Renal cortical epithelial cell (primary cell): ENCODE results near the gene NODAL. TPM values are rescaled to one million over a fixed set of nuclear protein-coding genes. Genes with fewer than 3 reads are reported as not detected.
A peak's percentile ranks its signal among the peaks of the same experiment; 100 is the strongest.

Source experiments
- DNase-seq: peaks from one replicate; pipeline ENCODE4 v3.0.0-alpha.2; 2011; ENCODE audit warnings: low read depth
- total RNA-seq: library from RNA; depleted of rRNA; stranded (reverse); fragments of >200 nt; gene quantifications from 2 replicates; pipeline ENCODE4 v1.2.3, GENCODE V29; 2014

The NODAL gene
- total RNA-seq, 1 donor from 2014 or later: not detected

DNA sequence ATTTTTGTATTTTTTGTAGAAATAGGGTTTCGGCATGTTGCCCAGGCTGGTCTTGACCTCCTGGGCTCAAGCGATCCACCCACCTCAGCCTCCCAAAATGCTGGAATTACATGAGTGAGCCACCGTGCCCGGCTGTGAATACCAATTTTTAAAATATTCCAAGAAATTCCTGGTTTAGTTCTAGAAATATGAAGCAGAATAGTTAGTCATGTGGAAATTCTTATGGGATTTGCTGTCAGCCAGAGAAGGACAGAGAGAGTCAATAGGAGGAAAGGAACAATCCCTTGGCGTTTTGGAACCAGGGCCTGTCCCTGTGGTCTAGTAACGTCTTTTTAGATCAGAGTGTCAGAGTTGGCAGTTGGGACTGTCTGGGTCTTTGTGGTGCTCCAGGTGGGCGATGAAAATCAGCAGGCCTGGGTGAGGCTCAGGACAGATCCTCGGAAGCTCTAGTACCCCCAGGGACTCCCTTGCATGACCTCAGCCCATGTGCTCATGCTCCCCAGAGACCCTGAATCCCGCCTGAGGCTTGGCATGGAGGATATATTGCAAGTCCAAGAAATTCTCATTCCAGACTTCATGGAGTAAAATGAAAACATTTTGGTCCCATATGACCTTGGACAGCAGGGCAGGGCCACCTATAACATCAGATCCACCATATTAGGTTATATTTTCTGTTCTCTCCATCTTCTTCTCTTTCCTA, 7.8 kb downstream of the NODAL start:
- DNase-seq: no peak

DNA sequence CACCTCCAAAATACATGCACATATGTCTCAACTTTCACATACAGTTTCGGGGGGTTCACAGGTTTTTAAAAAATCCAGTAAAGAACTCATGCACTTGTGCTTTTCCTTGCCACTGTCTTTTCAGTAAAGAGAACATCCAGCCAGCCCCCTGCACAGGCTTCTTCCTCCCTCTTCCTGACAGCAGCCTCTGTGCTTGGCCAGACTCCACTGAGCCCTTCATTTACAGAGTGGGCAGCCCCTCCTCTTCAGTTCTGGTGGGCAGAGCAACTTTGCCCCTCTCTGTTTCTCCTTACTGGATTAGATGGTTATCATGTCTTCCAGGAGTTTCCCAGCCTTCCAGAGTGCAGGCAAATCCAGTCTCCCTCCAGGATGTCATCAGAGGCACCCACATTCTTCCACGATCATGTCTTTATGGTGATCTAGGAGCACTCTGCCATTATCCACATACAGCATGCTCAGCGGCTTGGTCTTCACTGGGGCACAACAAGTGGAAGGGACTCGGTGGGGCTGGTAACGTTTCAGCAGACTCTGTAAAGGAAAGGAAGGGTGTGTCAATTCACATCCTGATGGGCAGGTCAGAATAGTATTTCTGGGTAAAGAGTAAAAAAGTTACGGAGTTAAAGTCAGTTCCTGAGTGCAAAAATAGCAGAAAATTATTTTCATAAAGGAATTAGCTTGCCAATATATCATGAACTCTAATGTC, 8.8 kb downstream of the NODAL start:
- no peak for DNase-seq

DNA sequence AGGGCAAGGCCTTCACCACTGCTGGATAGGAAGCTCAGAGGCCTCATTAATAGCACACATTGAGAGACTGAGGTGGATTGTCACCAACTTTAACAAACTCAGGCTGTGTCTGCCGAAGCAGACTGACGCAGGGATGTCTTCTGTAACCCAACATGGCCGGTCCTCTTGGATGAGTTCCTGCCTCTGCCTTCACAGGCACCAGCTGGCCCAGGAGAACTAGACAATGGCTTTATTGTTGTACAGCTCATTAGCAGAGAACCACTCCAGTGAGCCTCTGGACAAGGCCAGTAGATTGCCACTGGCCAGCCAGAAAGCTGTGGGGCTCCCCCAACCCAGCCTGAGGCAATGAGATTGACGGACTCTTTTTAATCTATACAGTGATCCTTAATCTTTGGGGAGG, 9.4 kb downstream of the NODAL start:
- no peak for DNase-seq

DNA sequence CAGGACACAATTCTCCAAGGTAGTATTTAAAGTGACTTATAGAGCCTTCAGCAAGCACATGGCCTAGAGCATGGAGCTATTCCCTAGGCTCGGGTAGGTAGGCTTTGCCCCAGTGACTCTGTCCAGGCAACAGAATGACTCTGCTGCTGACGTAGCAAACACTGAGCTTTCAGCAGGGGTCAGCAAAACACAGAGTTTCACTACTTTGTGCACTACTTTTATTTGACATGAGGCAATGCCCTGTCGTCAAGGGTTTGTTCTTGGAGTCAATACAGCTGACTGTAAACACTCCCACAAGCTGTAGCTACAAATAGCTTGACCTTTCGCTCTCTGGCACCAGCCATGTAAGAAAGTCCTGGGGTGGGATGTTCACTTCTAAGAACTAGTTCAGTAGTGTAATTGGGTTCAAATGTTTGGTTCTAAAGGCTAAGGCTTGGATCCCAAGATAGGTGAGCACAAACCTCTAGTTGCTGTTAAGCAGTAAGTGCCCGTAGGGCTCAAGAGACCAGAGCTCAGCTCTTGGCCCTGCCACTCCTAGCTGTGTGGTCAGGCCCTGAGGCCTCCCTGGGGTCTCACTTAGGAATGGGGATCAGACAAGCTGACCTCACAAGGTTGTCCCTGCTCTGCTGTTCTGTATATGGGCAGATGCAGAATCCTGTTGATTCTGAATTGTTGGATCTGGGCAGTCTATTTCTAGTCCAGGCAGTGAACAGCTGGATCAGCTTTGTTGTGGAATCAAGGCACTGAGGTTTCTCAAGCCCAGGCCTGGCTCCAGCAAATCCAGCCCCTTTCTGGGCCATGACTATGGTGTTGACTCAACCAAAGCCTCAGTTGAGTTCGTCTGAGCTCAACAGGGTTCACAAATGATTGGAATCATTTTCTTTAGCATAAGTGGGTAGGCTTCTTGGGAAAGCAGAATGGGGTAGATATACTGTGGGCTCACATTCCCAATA, 10.7 kb downstream of the NODAL start:
- peak; percentile 62 for DNase-seq

DNA sequence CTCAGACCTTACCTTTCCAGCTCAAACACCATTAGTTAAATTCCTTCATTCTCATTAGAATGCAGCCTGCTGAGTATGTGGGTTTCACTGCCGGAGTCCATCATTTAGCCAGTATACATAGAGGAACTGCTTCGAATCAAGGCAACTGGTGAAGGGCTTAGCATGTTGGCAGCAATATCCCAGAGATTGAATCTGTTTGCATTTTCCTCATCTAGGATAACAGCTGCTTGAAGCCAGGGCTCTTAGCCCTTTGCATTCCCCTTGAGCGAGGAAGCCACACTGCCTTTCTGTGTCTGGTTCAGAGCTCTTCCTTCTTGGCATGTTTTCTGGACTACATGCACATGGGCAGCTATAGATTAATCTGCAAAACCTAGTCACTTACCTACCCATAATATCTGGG, 14.7 kb downstream of the NODAL start:
- no peak for DNase-seq

DNA sequence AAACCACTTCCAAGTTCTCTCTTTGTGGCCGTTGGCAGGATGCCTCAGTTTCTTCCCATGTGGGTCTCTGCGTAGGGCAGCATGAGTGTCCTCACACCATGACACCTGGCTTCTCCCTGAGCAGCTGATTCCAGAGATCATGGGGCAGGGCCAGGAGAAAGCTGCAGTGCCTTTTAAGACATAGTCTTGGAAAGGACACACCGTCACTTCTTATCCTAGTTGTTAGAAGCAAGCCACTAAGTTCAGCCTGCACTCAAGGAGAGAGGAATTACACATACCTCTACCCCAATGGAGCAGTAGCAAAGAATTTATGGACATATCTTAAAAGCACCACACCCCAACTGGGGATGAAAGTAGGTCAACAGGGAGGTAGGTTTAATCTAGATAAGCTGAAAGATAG, 16.4 kb downstream of the NODAL start:
- DNase-seq: no peak

DNA sequence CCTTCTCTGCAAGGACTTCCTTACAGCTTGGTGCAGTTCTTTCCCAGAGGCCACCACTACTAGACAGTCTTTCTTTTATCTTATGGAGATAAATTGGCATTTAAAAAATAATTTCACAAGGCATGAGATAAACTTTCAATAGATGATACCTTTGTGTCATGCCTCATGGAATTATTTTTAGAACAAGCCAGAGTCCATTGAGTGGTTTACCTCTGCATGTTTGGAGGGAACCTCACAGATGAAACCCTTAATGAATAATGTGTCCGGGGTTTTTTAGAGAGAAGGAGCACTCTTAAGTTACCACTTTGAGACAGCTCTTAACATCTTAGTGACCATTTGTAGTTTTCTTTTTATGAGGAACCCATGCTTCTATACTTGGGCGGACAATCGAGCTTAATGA, 17.2 kb downstream of the NODAL start:
- no peak for DNase-seq

DNA sequence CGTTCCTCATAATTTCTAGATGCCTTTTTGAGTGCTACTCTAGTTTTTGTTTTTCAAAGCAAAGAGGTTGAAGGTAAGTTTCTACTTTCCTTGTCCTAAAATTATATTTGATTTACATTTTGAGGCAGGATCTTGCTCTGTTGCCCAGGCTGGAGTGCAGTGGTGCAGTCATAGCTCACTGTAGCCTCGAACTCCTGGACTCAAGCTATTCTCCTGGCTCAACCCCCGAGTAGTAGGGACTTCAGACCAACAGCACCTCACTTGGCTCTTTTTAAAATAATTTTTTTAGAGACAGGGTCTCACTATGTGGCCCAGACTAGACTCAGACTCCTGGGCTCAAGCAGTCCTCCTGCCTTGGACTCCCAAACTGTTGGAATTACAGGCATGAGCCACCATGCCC, 22.8 kb downstream of the NODAL start:
- DNase-seq: no peak

DNA sequence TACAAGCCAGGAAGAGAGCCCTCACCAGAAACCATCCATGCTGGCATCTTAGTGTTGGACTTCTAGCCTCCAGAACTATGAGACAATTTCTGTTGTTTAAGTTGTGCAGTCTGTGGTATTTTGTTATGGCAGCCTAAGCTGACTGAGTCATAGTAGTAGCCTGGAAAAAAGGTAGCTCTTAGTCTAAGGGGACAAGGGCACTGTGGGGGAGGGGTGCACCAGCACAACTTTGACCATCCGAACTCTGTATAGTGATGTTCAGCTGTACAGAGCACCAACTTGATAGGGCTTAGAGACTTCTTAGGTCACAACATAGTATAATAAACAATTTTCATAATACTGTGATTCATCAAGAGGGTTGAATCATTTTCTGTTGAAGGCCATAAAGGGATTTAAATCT, 23.3 kb downstream of the NODAL start:
- DNase-seq: peak; percentile 51

DNA sequence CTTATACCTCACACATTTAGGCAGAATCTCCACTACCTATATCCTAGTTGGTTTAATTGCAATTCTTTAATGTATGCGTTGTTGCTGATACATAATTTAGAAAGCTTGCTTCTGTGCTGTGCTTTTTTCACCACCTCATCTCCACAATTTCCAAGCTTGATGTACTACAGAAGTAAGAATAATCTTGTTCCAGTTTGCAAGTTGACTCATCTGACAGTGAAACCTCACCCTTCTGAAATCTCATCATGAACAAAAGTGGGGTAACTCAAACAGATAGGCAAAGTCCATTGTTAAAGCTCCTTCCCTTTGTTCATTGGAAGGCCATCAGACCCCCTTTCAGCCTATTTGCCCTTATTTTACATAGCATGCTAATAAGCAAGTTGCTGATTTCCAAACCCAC, 23.9 kb downstream of the NODAL start:
- no peak for DNase-seq

DNA sequence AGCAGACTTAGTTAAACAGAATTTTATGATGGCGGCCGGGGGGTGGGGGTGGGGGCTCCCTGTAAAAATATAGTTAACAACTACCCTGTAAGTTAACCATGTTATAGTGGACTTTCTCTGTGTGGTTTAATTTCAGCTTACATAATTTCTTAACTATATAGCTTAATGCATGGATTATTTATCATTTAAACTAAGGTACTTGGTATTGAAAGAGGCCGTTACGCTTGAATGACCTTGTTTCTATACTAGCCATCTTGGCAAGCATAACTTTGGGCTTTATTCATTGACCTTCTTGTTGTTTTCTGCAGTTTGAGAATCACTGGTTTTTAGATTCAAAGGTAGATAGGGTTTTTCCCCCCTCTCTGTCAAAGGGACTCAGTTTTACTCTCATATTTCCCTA, 29.1 kb downstream of the NODAL start:
- no peak for DNase-seq

DNA sequence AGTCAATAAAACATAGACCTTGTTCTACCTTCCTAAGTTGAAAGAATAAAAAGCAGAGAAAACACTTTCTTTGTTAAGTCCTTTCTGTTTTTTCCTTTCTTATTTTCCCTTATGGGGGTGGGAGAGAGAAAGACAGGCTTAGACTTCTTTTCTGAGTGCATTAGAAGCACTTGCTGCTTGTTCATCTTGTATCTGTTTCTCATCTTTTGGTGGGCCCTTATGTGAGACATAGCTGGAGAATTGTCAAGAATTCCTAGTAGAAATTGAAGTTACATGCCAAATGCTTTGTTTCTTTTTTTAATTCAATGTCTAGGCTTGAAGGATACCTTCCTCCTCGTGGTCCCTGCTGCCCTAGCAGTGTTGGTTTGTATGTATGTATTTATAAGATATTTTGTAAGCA, 30.9 kb downstream of the NODAL start:
- no peak for DNase-seq

DNA sequence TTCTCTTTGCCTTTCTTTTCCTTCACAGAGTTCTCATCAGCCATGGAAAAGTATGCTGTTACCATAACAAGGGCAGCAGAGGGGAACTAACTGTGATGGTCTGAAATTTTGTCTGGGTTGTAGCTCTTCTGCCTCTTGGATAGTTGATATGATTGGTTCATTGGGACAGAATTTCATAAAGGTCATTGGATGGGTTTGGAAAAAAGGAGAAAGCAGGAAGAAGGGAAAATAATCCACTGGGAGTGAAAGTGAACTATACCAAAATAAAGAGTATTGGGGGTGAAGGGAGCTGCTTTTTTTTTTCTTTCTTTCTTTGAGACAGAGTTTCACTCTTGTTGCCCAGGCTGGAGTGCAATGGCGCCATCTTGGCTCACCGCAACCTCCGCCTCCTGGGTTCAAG, 31.7 kb downstream of the NODAL start:
- no peak for DNase-seq

DNA sequence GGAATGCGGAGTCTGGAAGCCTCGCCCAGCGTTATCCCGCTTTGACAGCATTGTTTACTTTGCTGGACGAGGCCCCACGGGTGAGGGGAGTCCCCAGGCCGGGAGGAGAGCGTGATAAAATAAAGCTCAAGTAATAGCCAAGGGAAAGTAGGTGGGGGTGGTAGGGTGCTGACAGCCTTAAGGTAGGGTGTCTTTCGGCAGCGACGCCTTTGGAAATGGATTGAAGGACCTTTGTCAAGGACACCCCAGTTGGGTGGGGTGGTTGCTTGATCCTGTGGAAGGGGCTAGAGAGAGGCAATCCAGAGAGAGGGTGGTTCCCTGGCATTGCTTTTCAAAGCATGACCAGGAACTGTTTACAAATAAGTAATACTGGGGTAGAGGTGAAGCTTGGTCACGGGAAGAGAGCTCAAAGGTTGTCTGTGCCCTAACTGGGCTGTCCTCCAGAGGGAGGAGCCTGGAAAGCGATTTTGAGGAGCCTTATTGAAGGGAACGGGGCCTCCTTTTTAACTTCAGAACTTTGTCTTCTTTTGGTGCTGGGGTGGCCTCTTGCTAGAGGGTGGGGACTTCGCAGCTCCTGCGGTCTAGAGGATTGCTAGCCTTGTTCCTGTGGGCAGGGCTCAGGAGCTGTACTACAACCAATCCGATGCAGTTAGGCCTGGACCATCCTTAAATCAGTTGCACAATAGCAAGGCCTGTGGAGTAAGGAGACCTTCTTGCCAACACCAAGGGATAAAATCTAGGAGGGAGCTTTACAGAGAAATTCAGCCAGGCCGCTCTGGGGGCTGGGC, 36.2 kb downstream of the NODAL start:
- DNase-seq: peak; percentile 94

DNA sequence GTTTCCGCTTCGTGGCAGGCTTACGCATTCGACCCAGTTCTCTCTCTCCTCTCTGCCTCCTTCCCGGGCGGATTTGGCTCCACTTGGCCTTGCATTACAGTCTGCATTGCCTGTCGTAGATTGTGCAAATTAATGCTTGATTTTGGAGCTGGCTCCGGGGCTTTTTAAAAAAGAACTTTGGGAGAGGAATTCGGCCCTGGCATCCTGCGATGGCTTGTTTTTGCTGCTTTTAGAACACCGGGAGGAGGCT, 36.8 kb downstream of the NODAL start:
- DNase-seq: peak; percentile 14

DNA sequence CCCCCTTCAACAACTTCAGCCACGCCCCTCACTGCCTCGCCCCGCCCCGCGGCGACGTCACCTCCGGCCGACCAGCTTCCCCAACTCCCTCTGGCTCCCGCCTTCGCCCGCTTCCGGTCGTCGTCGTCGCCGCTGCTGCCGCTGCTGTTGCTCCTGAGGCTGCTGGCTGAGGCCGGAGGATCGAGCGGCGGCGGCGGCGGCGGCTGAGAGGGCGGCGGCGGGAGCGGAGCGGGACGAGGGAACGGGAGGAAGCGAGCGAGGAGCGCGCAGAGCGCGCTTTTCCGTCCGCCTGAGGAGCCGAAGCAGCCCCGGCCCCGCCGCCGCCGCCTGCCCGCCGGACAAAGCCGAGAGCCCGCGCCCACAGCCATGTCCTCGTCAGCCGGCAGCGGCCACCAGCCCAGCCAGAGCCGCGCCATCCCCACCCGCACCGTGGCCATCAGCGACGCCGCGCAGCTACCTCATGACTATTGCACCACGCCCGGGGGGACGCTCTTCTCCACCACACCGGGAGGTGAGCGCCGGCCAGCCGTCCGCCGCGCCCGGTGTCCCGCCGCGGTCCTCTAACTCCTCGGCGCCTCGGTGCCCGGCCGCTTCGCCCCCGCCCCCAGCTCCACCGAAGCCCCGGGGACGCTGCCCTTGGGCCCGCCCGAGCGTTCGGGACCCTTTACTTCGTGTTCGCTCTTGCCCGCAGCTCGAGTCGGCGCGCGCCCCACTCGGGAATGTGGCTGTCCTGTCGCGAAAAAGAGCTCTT, 37.3 kb downstream of the NODAL start, which contains the start of gene EIF4EBP2:
EIF4EBP2 (plus strand) TSS at position 110 of the 751 bp plus-strand sequence; CDS start at position 367, 257 bp downstream.
- DNase-seq: peak; percentile 84

DNA sequence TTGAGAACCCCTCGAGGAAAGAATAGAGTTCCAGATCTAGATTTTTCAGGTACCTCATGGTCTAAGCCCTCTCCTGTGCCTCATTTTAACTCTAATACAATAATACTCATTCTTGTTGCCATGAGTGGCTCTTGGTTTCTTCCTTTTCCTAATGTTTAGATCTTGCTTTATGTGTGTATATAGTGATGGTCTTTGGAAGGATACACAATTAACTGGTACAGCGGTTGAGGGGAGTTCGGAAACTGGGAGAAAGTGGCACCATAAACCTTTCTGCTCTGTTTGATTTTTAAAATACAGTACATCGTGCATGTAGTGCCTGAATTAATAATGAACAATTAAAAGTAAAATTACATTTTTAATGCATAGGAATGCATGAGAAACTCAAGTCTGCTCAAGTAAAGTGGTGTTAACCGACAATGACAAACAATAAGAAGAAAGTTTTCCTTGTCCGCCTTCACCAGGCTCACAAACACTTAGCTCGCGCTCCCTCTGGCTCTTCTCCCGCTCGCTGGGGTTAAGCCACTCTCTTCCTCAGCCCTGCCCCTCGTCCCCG, 37.9 kb downstream of the NODAL start:
- DNase-seq: no peak

DNA sequence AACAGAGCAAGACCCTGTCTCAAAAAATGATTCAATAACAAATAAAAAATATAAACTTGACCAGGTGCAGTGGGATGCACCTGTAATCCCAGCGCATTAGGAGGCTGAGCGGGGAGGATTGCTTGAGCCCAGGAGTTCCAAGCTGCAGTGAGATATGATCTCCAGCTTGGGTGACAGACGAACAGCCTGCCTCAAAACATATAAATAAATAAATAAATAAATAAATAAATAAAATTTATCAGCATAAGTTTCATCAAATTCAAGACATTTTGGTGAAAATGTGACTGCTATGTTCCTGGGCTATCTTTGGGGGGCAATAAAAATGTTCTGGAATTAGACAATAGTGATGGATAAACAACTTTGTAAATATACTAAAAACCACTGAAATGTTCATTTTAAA, 42.3 kb downstream of the NODAL start:
- no peak for DNase-seq

DNA sequence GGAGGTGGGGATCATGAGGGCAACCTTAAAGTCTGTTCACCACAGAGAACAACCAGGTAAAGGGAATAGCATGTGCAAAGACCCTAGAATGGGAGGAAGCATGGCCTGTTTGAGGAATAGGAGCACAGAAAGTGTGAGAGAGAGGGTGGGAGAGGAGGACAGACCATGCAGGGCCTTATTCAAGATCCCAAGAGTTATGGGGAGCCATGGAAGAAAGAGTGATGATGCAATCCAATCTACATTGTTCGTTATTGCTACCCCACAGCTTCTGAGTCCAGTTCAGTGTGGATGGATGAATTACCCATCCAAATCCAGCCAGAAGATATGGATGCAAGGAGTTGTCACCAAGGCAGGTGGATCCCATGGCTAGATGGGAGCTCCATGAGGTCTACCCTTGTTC, 45.3 kb downstream of the NODAL start:
- DNase-seq: no peak

DNA sequence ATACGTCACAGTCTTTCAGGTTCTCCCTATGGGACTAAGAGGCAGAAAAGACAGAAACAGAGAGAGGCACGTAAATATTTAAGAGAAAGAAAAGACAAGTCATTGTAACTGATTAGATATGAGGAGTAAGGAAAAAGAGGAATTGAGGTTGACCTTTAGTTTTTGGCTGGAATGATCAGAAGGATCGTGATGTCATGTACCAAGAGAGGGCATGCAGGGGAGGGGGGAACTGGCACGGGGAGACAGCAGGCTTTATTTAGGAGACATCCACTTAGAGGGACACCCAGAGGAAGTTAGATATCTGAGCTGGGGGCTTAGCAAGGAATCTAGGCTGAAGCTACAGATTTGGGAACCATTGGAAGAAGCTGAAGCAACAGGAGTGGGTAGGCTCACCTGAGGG, 49.8 kb downstream of the NODAL start:
- DNase-seq: no peak
